HepG2 (cell line): ENCODE results near the gene SORBS2. TPM values are rescaled to one million over a fixed set of nuclear protein-coding genes. Genes with fewer than 3 reads are reported as not detected.

Source experiments
- MED13 ChIP-seq: sonication (generic); formaldehyde crosslinking; IDR thresholded peaks from 2 replicates; pipeline ENCODE4 v1.5.0; 2020; ENCODE audit warnings: missing genetic modification reagents
- SATB2 ChIP-seq: sonication (generic); formaldehyde crosslinking; IDR thresholded peaks from 2 replicates; pipeline ENCODE4 v1.5.0; 2020; ENCODE audit warnings: missing genetic modification reagents
- SIX4 ChIP-seq: sonication (generic); formaldehyde crosslinking; IDR thresholded peaks from 2 replicates; pipeline ENCODE4 v1.4.0; 2020; ENCODE audit warnings: missing genetic modification reagents
- SRY ChIP-seq: sonication (generic); formaldehyde crosslinking; IDR thresholded peaks from 2 replicates; pipeline ENCODE4 v1.8.0; 2022; ENCODE audit warnings: mild to moderate bottlenecking, missing genetic modification reagents
- ZBED4 ChIP-seq: sonication (generic); formaldehyde crosslinking; IDR thresholded peaks from 2 replicates; pipeline ENCODE4 v1.4.0; 2020; ENCODE audit warnings: missing genetic modification reagents, borderline replicate concordance
- ZMYM3 ChIP-seq: sonication (generic); formaldehyde crosslinking; IDR thresholded peaks from 2 replicates; pipeline ENCODE4 v1.5.1; 2020; ENCODE audit warnings: mild to moderate bottlenecking, missing genetic modification reagents
- polyA plus RNA-seq, 8 experiments: library from polyadenylated mRNA; depleted of rRNA in 3 of 8; stranded (reverse) in 7 of 8; unstranded in 1 of 8; fragments of >200 nt; fragmentation: Illumina TruSeq in 4 of 8; extraction: Trizol in 4 of 8; gene quantifications; 2 replicates each; pipeline versions ENCODE4 v1.2.1 to v1.2.3, GENCODE V29; 2011 to 2016; ENCODE audit warnings: low read depth in 4 of 8, missing spikeins in 1 of 8, mixed read lengths in 1 of 8; ENCODE audit not compliant: insufficient read depth in 1 of 8
- total RNA-seq, 5 experiments: library from RNA; depleted of rRNA; stranded (reverse); fragments of >200 nt; fragmentation: Illumina TruSeq; extraction: Trizol; gene quantifications; 2 replicates each; pipeline ENCODE4 v1.2.3, GENCODE V29; 2016; ENCODE audit warnings: low read depth in 1 of 5
- TF ChIP-seq, protein P1 (sequence below), 2 experiments: fragments of 450-650 bp in 1 of 2; sonication (generic) in 1 of 2; formaldehyde crosslinking in 1 of 2; IDR thresholded peaks; 2 replicates each; pipeline versions ENCODE4 v1.6.1 to v1.8.0; 2016 to 2022; ENCODE audit warnings: antibody characterized with exemption in 1 of 2, mild to moderate bottlenecking in 1 of 2, missing genetic modification reagents in 1 of 2
- TF ChIP-seq, protein P2 (sequence below): sonication (generic); formaldehyde crosslinking; IDR thresholded peaks from 2 replicates; pipeline ENCODE4 v1.8.1; 2022; ENCODE audit warnings: low read depth, mild to moderate bottlenecking, missing genetic modification reagents

The SORBS2 gene
- total and polyA plus RNA-seq, 2 of the 13 experiments (the other 11 are each of a cell fraction or from before 2014, with no cell fraction given) = 25.0 to 80.5 TPM

GRCh38 chr4:185792384-185793115 is 19.4 kb downstream of the SORBS2 start (continued):
- TF ChIP-seq, protein P1, sequence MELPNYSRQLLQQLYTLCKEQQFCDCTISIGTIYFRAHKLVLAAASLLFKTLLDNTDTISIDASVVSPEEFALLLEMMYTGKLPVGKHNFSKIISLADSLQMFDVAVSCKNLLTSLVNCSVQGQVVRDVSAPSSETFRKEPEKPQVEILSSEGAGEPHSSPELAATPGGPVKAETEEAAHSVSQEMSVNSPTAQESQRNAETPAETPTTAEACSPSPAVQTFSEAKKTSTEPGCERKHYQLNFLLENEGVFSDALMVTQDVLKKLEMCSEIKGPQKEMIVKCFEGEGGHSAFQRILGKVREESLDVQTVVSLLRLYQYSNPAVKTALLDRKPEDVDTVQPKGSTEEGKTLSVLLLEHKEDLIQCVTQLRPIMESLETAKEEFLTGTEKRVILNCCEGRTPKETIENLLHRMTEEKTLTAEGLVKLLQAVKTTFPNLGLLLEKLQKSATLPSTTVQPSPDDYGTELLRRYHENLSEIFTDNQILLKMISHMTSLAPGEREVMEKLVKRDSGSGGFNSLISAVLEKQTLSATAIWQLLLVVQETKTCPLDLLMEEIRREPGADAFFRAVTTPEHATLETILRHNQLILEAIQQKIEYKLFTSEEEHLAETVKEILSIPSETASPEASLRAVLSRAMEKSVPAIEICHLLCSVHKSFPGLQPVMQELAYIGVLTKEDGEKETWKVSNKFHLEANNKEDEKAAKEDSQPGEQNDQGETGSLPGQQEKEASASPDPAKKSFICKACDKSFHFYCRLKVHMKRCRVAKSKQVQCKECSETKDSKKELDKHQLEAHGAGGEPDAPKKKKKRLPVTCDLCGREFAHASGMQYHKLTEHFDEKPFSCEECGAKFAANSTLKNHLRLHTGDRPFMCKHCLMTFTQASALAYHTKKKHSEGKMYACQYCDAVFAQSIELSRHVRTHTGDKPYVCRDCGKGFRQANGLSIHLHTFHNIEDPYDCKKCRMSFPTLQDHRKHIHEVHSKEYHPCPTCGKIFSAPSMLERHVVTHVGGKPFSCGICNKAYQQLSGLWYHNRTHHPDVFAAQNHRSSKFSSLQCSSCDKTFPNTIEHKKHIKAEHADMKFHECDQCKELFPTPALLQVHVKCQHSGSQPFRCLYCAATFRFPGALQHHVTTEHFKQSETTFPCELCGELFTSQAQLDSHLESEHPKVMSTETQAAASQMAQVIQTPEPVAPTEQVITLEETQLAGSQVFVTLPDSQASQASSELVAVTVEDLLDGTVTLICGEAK (IDR thresholded peaks at IDR 0.05) = no peak
- TF ChIP-seq, protein P1 (CRISPR knock-in tag; IDR thresholded peaks at IDR 0.05) = no peak
- TF ChIP-seq ZBED4 (CRISPR knock-in tag) = no peak
- TF ChIP-seq ZMYM3 (CRISPR knock-in tag) = no peak
- TF ChIP-seq MED13 = no peak
- no peak for TF ChIP-seq SATB2 (CRISPR knock-in tag)
- TF ChIP-seq SIX4 = 0 out of 2 replicates have a peak, but pooled peaks have one; percentile 43
- TF ChIP-seq SRY (CRISPR knock-in tag) = no peak
- TF ChIP-seq, protein P2, sequence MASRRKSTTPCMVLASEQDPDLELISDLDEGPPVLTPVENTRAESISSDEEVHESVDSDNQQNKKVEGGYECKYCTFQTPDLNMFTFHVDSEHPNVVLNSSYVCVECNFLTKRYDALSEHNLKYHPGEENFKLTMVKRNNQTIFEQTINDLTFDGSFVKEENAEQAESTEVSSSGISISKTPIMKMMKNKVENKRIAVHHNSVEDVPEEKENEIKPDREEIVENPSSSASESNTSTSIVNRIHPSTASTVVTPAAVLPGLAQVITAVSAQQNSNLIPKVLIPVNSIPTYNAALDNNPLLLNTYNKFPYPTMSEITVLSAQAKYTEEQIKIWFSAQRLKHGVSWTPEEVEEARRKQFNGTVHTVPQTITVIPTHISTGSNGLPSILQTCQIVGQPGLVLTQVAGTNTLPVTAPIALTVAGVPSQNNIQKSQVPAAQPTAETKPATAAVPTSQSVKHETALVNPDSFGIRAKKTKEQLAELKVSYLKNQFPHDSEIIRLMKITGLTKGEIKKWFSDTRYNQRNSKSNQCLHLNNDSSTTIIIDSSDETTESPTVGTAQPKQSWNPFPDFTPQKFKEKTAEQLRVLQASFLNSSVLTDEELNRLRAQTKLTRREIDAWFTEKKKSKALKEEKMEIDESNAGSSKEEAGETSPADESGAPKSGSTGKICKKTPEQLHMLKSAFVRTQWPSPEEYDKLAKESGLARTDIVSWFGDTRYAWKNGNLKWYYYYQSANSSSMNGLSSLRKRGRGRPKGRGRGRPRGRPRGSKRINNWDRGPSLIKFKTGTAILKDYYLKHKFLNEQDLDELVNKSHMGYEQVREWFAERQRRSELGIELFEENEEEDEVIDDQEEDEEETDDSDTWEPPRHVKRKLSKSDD (CRISPR knock-in tag) = no peak
